ENCODE data around the gene HIPK2.

DNA sequence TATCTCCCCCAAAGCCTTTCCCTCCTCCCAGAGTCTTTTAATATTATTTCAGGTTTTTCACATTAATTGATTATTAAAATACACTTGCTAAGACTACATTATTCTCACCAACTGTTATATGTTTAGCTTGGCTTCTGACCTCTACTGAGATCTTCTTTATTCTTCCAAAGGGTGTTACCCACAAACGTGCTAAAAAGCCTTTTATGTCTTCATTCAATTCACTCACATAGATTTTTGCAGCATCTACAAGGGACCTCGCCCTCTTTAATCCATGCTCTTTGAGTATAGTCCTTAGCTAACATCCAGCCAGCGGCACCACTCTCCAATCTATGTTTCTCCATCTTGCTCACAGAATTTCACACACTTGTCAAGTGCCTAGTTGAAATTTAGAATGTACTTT, 115.9 kb downstream of the HIPK2 start:
- TF ChIP-seq, protein P1, sequence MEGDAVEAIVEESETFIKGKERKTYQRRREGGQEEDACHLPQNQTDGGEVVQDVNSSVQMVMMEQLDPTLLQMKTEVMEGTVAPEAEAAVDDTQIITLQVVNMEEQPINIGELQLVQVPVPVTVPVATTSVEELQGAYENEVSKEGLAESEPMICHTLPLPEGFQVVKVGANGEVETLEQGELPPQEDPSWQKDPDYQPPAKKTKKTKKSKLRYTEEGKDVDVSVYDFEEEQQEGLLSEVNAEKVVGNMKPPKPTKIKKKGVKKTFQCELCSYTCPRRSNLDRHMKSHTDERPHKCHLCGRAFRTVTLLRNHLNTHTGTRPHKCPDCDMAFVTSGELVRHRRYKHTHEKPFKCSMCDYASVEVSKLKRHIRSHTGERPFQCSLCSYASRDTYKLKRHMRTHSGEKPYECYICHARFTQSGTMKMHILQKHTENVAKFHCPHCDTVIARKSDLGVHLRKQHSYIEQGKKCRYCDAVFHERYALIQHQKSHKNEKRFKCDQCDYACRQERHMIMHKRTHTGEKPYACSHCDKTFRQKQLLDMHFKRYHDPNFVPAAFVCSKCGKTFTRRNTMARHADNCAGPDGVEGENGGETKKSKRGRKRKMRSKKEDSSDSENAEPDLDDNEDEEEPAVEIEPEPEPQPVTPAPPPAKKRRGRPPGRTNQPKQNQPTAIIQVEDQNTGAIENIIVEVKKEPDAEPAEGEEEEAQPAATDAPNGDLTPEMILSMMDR (IDR thresholded peaks at IDR 0.05) = no peak
- no peak for TF ChIP-seq POLR2A (IDR thresholded peaks at IDR 0.05)
